Stomach (tissue), 9 donors: ENCODE results near the gene SH2D3C. TPM values are rescaled to one million over a fixed set of nuclear protein-coding genes. Genes with fewer than 3 reads are reported as not detected.

Source experiments
- DNase-seq, 2 donors: peaks; one replicate each; pipeline versions ENCODE4 v3.0.0 to v3.0.0-alpha.2; 2013 to 2019
- H3K27ac ChIP-seq, 5 donors: fragments of 200-600 bp in 4 of 5; sonication (generic) in 4 of 5; one replicate each; pipeline ENCODE4 v1.5.1; 2013 to 2019; ENCODE audit warnings: mild to moderate bottlenecking in 1 of 5, moderate library complexity in 1 of 5
- H3K27me3 ChIP-seq, 3 donors: fragments of 200-600 bp; sonication (generic); one replicate each; pipeline ENCODE4 v1.5.1; 2017 to 2019; ENCODE audit warnings: mixed run types in 1 of 3
- H3K36me3 ChIP-seq, 4 donors: fragments of 200-600 bp; sonication (generic); 1 replicate in 3 of 4; 2 replicates in 1 of 4; pipeline ENCODE4 v1.5.1; 2016 to 2019
- H3K4me1 ChIP-seq, 4 donors: fragments of 200-600 bp; sonication (generic); one replicate each; pipeline ENCODE4 v1.5.1; 2016 to 2019
- H3K4me3 ChIP-seq, 4 donors: fragments of 200-600 bp; sonication (generic) in 3 of 4; one replicate each; pipeline ENCODE4 v1.5.1; 2016 to 2019; ENCODE audit warnings: mild to moderate bottlenecking in 1 of 4
- H3K9me3 ChIP-seq, 4 donors: fragments of 200-600 bp; sonication (generic); one replicate each; pipeline ENCODE4 v1.5.1; 2016 to 2019
- EP300 ChIP-seq: sonication (generic); formaldehyde crosslinking; IDR thresholded peaks from one replicate; pipeline ENCODE4 v1.6.1; 2017; ENCODE audit warnings: antibody characterized with exemption
- POLR2A ChIP-seq, 4 donors: fragments of 450-650 bp; IDR thresholded peaks; one replicate each; pipeline ENCODE4 v1.6.1; 2016; ENCODE audit warnings: antibody characterized with exemption in 4 of 4, control low read depth in 2 of 4, mild to moderate bottlenecking in 1 of 4, moderate library complexity in 1 of 4
- POLR2AphosphoS5 ChIP-seq, 3 donors: sonication (generic); formaldehyde crosslinking; IDR thresholded peaks; one replicate each; pipeline ENCODE4 v1.6.1; 2016; ENCODE audit warnings: antibody characterized with exemption in 3 of 3
- WGBS, 5 donors: extraction: QIAGEN DNeasy Blood & Tissue Kit in 3 of 5; methylation state at CpG; one replicate each; pipeline versions ENCODE4 v1.1.5 to v1.1.7; 2013 to 2018; 5-methylcytosine and 5-hydroxymethylcytosine counted together
- intact Hi-C: fragments of 100-400 bp; cut with DNase I; formaldehyde crosslinking; loops from one replicate; pipeline ENCODE4 v1.15.1; 2023; ENCODE audit warnings: low total_unique reads
- polyA plus RNA-seq, 3 donors: library from polyadenylated mRNA; stranded (reverse); fragments of 200-250 nt; gene quantifications; one replicate each; pipeline ENCODE4 v1.2.3, GENCODE V29; 2013
- total RNA-seq, 5 donors: library from RNA; depleted of rRNA; stranded (reverse); fragments of >200 nt; gene quantifications; one replicate each; pipeline versions ENCODE4 v1.1.0 to v1.2.3, GENCODE V29; 2014 to 2016
- TF ChIP-seq, protein P1 (sequence below), 7 experiments: fragments of 450-650 bp in 4 of 7; fragments of 200-600 bp in 3 of 7; sonication (generic) in 3 of 7; IDR thresholded peaks; one replicate each; pipeline ENCODE4 v1.5.1; 2016 to 2019; ENCODE audit warnings: antibody characterized with exemption in 7 of 7, control low read depth in 2 of 7, mild to moderate bottlenecking in 1 of 7
- donor health status: healthy with polysubstance abuse.
- donor health status: Bipolar disorder and iron deficiency.
- donor health status: healthy.

SH2D3C gene
- total and polyA plus RNA-seq, 8 donors: 1.8 to 38.1 (median 4.5) TPM; not detected in 2

GRCh38 chr9:127714951-127715469, 63.5 kb downstream of the SH2D3C start:
- 0 to 1% (median 0%) methylated on average over 4 to 44 of the region's 44 CpGs for WGBS, 5 donors
- Histone ChIP-seq H3K36me3 (no peaks in the 10 kb centered on the region), H3K9me3 (no peaks in the 10 kb centered on the region), H3K27ac (peak overlapping the region; percentile 75 to 89 (median 84)), H3K4me1 (peaks cover 16 to 25% (median 22%) of the 10 kb centered on the region in 4 donors), H3K4me3 (peak overlapping the region; percentile 62 to 85 (median 71)), H3K27me3 (no peaks in the 10 kb centered on the region)
- TF ChIP-seq POLR2AphosphoS5 (IDR thresholded peaks at IDR 0.05) (no peak), EP300 (no peak), POLR2A (IDR thresholded peaks at IDR 0.05) (no peak)
- TF ChIP-seq, protein P1, sequence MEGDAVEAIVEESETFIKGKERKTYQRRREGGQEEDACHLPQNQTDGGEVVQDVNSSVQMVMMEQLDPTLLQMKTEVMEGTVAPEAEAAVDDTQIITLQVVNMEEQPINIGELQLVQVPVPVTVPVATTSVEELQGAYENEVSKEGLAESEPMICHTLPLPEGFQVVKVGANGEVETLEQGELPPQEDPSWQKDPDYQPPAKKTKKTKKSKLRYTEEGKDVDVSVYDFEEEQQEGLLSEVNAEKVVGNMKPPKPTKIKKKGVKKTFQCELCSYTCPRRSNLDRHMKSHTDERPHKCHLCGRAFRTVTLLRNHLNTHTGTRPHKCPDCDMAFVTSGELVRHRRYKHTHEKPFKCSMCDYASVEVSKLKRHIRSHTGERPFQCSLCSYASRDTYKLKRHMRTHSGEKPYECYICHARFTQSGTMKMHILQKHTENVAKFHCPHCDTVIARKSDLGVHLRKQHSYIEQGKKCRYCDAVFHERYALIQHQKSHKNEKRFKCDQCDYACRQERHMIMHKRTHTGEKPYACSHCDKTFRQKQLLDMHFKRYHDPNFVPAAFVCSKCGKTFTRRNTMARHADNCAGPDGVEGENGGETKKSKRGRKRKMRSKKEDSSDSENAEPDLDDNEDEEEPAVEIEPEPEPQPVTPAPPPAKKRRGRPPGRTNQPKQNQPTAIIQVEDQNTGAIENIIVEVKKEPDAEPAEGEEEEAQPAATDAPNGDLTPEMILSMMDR (IDR thresholded peaks at IDR 0.05): no peak
- intact Hi-C loops: no loop called here
- DNase-seq: peak; percentile 55 to 65

- Histone ChIP-seq H3K4me3 (peak overlapping the region; percentile 62 to 85 (median 71)), H3K27me3 (no peaks in the 10 kb centered on the region), H3K36me3 (no peaks in the 10 kb centered on the region), H3K4me1 (peaks cover 16 to 25% (median 22%) of the 10 kb centered on the region in 4 donors), H3K27ac (peak overlapping the region in 1 of 5 donors; percentile 89), H3K9me3 (no peaks in the 10 kb centered on the region)
- WGBS, 5 donors: 62 to 83% (median 79%) methylated on average over 10 to 19 of the region's 19 CpGs
- intact Hi-C loops: no loop called here
- TF ChIP-seq POLR2A (IDR thresholded peaks at IDR 0.05) (no peak), POLR2AphosphoS5 (IDR thresholded peaks at IDR 0.05) (no peak), EP300 (no peak)
- TF ChIP-seq, protein P1 (IDR thresholded peaks at IDR 0.05): no peak
- DNase-seq: no peak
Measured at GRCh38 chr9:127714020-127714750, 64.3 kb downstream of the SH2D3C start.

- intact Hi-C loops: no loop called here
- H3K4me1 ChIP-seq: peaks cover 16 to 25% (median 22%) of the 10 kb centered on the region in 4 donors
Measured at GRCh38 chr9:127712867-127713266, 65.6 kb downstream of the SH2D3C start.

DNA sequence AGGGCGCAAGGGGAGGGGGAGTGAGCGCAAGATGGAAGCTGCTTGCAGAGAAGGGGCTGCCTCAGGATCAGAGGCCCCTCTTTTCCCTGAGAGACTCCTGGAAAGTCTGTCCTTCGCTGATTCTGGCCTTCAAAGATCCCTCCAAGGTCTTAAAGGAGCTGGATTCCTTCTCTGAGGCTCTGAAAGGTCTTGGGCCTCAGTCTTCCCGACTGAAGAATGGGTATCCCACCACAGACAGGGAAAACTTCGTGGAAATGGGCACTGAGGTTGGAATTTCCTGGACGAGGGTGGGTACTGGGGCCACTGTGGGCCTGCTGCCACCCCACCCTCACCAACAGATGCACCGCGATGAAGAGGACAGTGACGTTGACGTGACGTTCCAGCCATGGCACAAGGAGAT, 66.1 kb downstream of the SH2D3C start:
- intact Hi-C loops: no loop called here

More at GRCh38 chr9:127712867-127713266, 65.6 kb downstream of the SH2D3C start:
- TF ChIP-seq EP300 (no peak), POLR2AphosphoS5 (IDR thresholded peaks at IDR 0.05) (no peak), POLR2A (IDR thresholded peaks at IDR 0.05) (no peak)
- TF ChIP-seq, protein P1 (IDR thresholded peaks at IDR 0.05): no peak
- Histone ChIP-seq H3K27ac (no peak overlapping the region), H3K36me3 (no peaks in the 10 kb centered on the region), H3K9me3 (no peaks in the 10 kb centered on the region), H3K27me3 (no peaks in the 10 kb centered on the region), H3K4me3 (no peak overlapping the region)
- WGBS, 5 donors: 95 to 96% (median 95%) methylated on average over 10 of the region's 10 CpGs; no CpG with 5 or more reads in 2 of the 5 donors
- no peak for DNase-seq

More for the DNA sequence above, 66.1 kb downstream of the SH2D3C start:
- Histone ChIP-seq H3K9me3 (no peaks in the 10 kb centered on the region), H3K27me3 (no peaks in the 10 kb centered on the region), H3K4me1 (peaks cover 16 to 25% (median 22%) of the 10 kb centered on the region in 4 donors), H3K36me3 (no peaks in the 10 kb centered on the region), H3K4me3 (no peak overlapping the region), H3K27ac (no peak overlapping the region)
- TF ChIP-seq POLR2A (IDR thresholded peaks at IDR 0.05): no peak
- TF ChIP-seq POLR2AphosphoS5 (IDR thresholded peaks at IDR 0.05): no peak
- TF ChIP-seq, protein P1 (IDR thresholded peaks at IDR 0.05): no peak
- no peak for TF ChIP-seq EP300
- 88 to 93% (median 92%) methylated on average over 11 of the region's 11 CpGs for WGBS, 5 donors
- no peak for DNase-seq
